Right lobe of liver (tissue), 6 donors: ENCODE measurements around the gene SLC24A3. TPM values are rescaled to one million over a fixed set of nuclear protein-coding genes. Genes with fewer than 3 reads are reported as not detected.

Experiments used
- ATAC-seq, 4 donors: fragments of 200-7000 bp; cut with Tn5 transposase; one replicate each; pipeline ENCODE4 v1.9.1; 2020; ENCODE audit warnings: mild to moderate bottlenecking in 4 of 4, moderate library complexity in 4 of 4
- DNase-seq, 3 donors: peaks; one replicate each; pipeline ENCODE4 v3.0.0-alpha.2; 2020
- H3K27ac ChIP-seq, 3 donors: fragments of 200-600 bp; one replicate each; pipeline ENCODE4 v1.8.0; 2022
- H3K27me3 ChIP-seq, 2 donors: fragments of 200-600 bp; one replicate each; pipeline ENCODE4 v1.8.0; 2022
- H3K36me3 ChIP-seq, 4 donors: fragments of 200-600 bp; sonication (generic) in 1 of 4; one replicate each; pipeline versions ENCODE4 v1.5.1 to v1.8.0; 2017 to 2022; ENCODE audit warnings: control low read depth in 1 of 4
- H3K4me1 ChIP-seq, 4 donors: fragments of 200-600 bp; sonication (generic) in 1 of 4; one replicate each; pipeline versions ENCODE4 v1.5.1 to v1.8.0; 2017 to 2022; ENCODE audit warnings: control low read depth in 1 of 4
- H3K4me3 ChIP-seq, 3 donors: fragments of 200-600 bp; one replicate each; pipeline ENCODE4 v1.8.0; 2022
- H3K9me3 ChIP-seq, 4 donors: fragments of 200-600 bp; sonication (generic) in 1 of 4; one replicate each; pipeline versions ENCODE4 v1.5.1 to v1.8.0; 2017 to 2022; ENCODE audit warnings: control low read depth in 1 of 4
- CTCF ChIP-seq, 4 donors: fragments of 200-600 bp in 3 of 4; fragments of 450-650 bp in 1 of 4; IDR thresholded peaks; one replicate each; pipeline versions ENCODE4 v1.5.1 to v1.8.0; 2016 to 2022; ENCODE audit warnings: antibody characterized with exemption in 4 of 4, mild to moderate bottlenecking in 2 of 4
- POLR2A ChIP-seq: fragments of 450-650 bp; IDR thresholded peaks from one replicate; pipeline ENCODE4 v1.6.1; 2017; ENCODE audit warnings: antibody characterized with exemption, mild to moderate bottlenecking
- WGBS: methylation state at CpG from one replicate; pipeline ENCODE4 v1.1.6; 2018; ENCODE audit warnings: low coverage, low lambda C conversion rate; ENCODE audit not compliant: insufficient coverage; ENCODE audit errors: missing lambda C conversion rate; 5-methylcytosine and 5-hydroxymethylcytosine counted together
- intact Hi-C, 2 donors: fragments of 100-400 bp; cut with DNase I; formaldehyde crosslinking; loops; one replicate each; pipeline versions ENCODE4 v1.11.2 to v1.14.1; 2022
- total RNA-seq, 6 experiments: library from RNA; depleted of rRNA in 2 of 6; stranded (reverse); fragments of >200 nt in 2 of 6; fragmentation: NEBNext Ultra II Directional in 3 of 6; extraction: Animal tissue kit (Norgen Biotek cat#: 25700) in 3 of 6; gene quantifications; one replicate each; pipeline versions ENCODE4 v1.1.0 to v1.2.4, GENCODE V29; 2016 to 2023
- donor health status: DM: no; HTN: yes; CAD: no.
- donor health status: DM: no; HTN: no; CAD: no.
- donor health status: DM: no; HTN: no; CAD: no.
- donor health status: DM: no; HTN: yes; CAD: no.
- donor health status: DM: no; HTN: yes; CAD: no.

Gene SLC24A3
- total RNA-seq, 6 experiments from 2014 or later = 0.06 to 0.49 (median 0.27) TPM

GRCh38 chr20:19327401-19327800, 115.0 kb downstream of the SLC24A3 start:
- intact Hi-C loops = no loop called here
- TF ChIP-seq CTCF (IDR thresholded peaks at IDR 0.05) (no peak), POLR2A (no peak)
- H3K36me3 ChIP-seq = no peaks in the 10 kb centered on the region
- H3K4me1 ChIP-seq = no peaks in the 10 kb centered on the region
- no peak overlapping the region for H3K27ac ChIP-seq
- H3K9me3 ChIP-seq = no peaks in the 10 kb centered on the region
- no peak overlapping the region for H3K4me3 ChIP-seq
- H3K27me3 ChIP-seq = no peaks in the 10 kb centered on the region
- ATAC-seq (no peak), DNase-seq (no peak)
- WGBS = 39% methylated on average over 5 of the region's 5 CpGs

- WGBS = 70% methylated on average over 7 of the region's 7 CpGs
- no peaks in the 10 kb centered on the region for H3K4me1 ChIP-seq
- H3K4me3 ChIP-seq = no peak overlapping the region
- intact Hi-C loops = no loop called here
- H3K36me3 ChIP-seq = no peaks in the 10 kb centered on the region
- H3K27me3 ChIP-seq = no peaks in the 10 kb centered on the region
- H3K9me3 ChIP-seq = no peaks in the 10 kb centered on the region
- TF ChIP-seq POLR2A = no peak
- no peak for TF ChIP-seq CTCF (IDR thresholded peaks at IDR 0.05)
- DNase-seq (no peak), ATAC-seq (no peak)
- no peak overlapping the region for H3K27ac ChIP-seq
These were observed 116.2 kb downstream of the SLC24A3 start for GRCh38 chr20:19328676-19329075.

GRCh38 chr20:19330038-19330437, 117.6 kb downstream of the SLC24A3 start:
- no peak for TF ChIP-seq POLR2A
- no peak for TF ChIP-seq CTCF (IDR thresholded peaks at IDR 0.05)
- Histone ChIP-seq H3K27ac (no peak overlapping the region), H3K4me3 (no peak overlapping the region), H3K27me3 (no peaks in the 10 kb centered on the region), H3K36me3 (no peaks in the 10 kb centered on the region), H3K9me3 (no peaks in the 10 kb centered on the region), H3K4me1 (no peaks in the 10 kb centered on the region)
- WGBS = 51% methylated on average over 3 of the region's 6 CpGs
- DNase-seq (no peak), ATAC-seq (no peak)
- intact Hi-C loops = no loop called here

- WGBS = 30% methylated on average over 1 of the region's 1 CpG
- TF ChIP-seq CTCF (IDR thresholded peaks at IDR 0.05) = no peak
- no peak for TF ChIP-seq POLR2A
- intact Hi-C loops = no loop called here
- DNase-seq = no peak
- no peaks in the 10 kb centered on the region for H3K9me3 ChIP-seq
- no peaks in the 10 kb centered on the region for H3K36me3 ChIP-seq
- no peak overlapping the region for H3K27ac ChIP-seq
- H3K4me1 ChIP-seq = no peaks in the 10 kb centered on the region
- H3K27me3 ChIP-seq = no peaks in the 10 kb centered on the region
- no peak for ATAC-seq
- H3K4me3 ChIP-seq = no peak overlapping the region
These were observed 118.3 kb downstream of the SLC24A3 start for GRCh38 chr20:19330731-19331130.

- H3K4me1 ChIP-seq = no peaks in the 10 kb centered on the region
- 73% methylated on average over 3 of the region's 4 CpGs for WGBS
- H3K27me3 ChIP-seq = no peaks in the 10 kb centered on the region
- H3K4me3 ChIP-seq = no peak overlapping the region
- ATAC-seq (no peak), DNase-seq (no peak)
- no peaks in the 10 kb centered on the region for H3K9me3 ChIP-seq
- intact Hi-C loops = no loop called here
- TF ChIP-seq CTCF (IDR thresholded peaks at IDR 0.05) = no peak
- no peak for TF ChIP-seq POLR2A
- H3K27ac ChIP-seq = no peak overlapping the region
- H3K36me3 ChIP-seq = no peaks in the 10 kb centered on the region
These were observed 121.1 kb downstream of the SLC24A3 start for GRCh38 chr20:19333563-19333962.
